Liver (tissue), 9 donors: Measurements from ENCODE around the gene ADK. TPM values are rescaled to one million over a fixed set of nuclear protein-coding genes. Genes with fewer than 3 reads are reported as not detected.

Source experiments
- DNase-seq: peaks from one replicate; pipeline ENCODE4 v3.0.0-alpha.2; 2017; ENCODE audit warnings: low spot score
- H3K27ac ChIP-seq, 2 donors: one replicate each; pipeline ENCODE4 v1.7.0; 2013; ENCODE audit warnings: inconsistent platforms in 2 of 2, low read length in 2 of 2, control low read depth in 1 of 2, low read depth in 1 of 2, mild to moderate bottlenecking in 1 of 2
- H3K27me3 ChIP-seq, 4 donors: one replicate each; pipeline versions ENCODE4 v1.6.1 to v1.7.0; 2013; ENCODE audit warnings: low read length in 3 of 4, inconsistent platforms in 1 of 4, mild to moderate bottlenecking in 1 of 4, moderate library complexity in 1 of 4; ENCODE audit not compliant: control insufficient read depth in 4 of 4, insufficient read depth in 4 of 4
- H3K36me3 ChIP-seq, 4 donors: one replicate each; pipeline versions ENCODE4 v1.6.1 to v1.7.0; 2013; ENCODE audit warnings: low read length in 3 of 4, mild to moderate bottlenecking in 3 of 4, low read depth in 1 of 4, moderate library complexity in 1 of 4; ENCODE audit not compliant: control insufficient read depth in 4 of 4, insufficient read depth in 3 of 4
- H3K4me1 ChIP-seq, 4 donors: one replicate each; pipeline versions ENCODE4 v1.6.1 to v1.7.0; 2013; ENCODE audit warnings: low read length in 3 of 4, mild to moderate bottlenecking in 3 of 4, moderate library complexity in 1 of 4; ENCODE audit not compliant: control insufficient read depth in 4 of 4, insufficient read depth in 4 of 4
- H3K4me3 ChIP-seq, 3 donors: one replicate each; pipeline versions ENCODE4 v1.6.1 to v1.7.0; 2013; ENCODE audit warnings: low read length in 3 of 3, control low read depth in 1 of 3, low read depth in 1 of 3, mild to moderate bottlenecking in 1 of 3
- H3K9ac ChIP-seq, 2 donors: one replicate each; pipeline ENCODE4 v1.7.0; 2013; ENCODE audit warnings: low read length in 2 of 2, mild to moderate bottlenecking in 2 of 2, moderate library complexity in 2 of 2, control low read depth in 1 of 2, low read depth in 1 of 2
- H3K9me3 ChIP-seq, 4 donors: one replicate each; pipeline versions ENCODE4 v1.6.1 to v1.7.0; 2013; ENCODE audit warnings: low read length in 3 of 4; ENCODE audit not compliant: control insufficient read depth in 4 of 4
- ATF3 ChIP-seq: IDR thresholded peaks from 2 replicates; pipeline ENCODE4 v1.6.1; 2016; ENCODE audit warnings: antibody characterized with exemption
- CTCF ChIP-seq: fragments of 150-350 bp; IDR thresholded peaks from 2 replicates; pipeline ENCODE4 v1.5.1; 2017; ENCODE audit warnings: improper control_type of control experiment, low read depth, low read length; ENCODE audit not compliant: missing input control
- EGR1 ChIP-seq, 2 donors: IDR thresholded peaks; 2 replicates each; pipeline ENCODE4 v1.6.1; 2016 to 2018; ENCODE audit warnings: antibody characterized with exemption in 2 of 2, low read depth in 2 of 2
- FOXA1 ChIP-seq: IDR thresholded peaks from 2 replicates; pipeline ENCODE4 v1.6.1; 2016; ENCODE audit warnings: antibody characterized with exemption
- FOXA2 ChIP-seq: IDR thresholded peaks from 2 replicates; pipeline ENCODE4 v1.6.1; 2016; ENCODE audit warnings: antibody characterized with exemption
- HNF4A ChIP-seq, 2 donors: conservative IDR thresholded peaks; 2 replicates each; pipeline ENCODE4 v1.6.1; 2016; ENCODE audit warnings: antibody characterized with exemption in 2 of 2, mild to moderate bottlenecking in 2 of 2
- HNF4G ChIP-seq: IDR thresholded peaks from 2 replicates; pipeline ENCODE4 v1.6.1; 2016; ENCODE audit warnings: antibody characterized with exemption
- JUND ChIP-seq, 2 donors: IDR thresholded peaks; 2 replicates each; pipeline ENCODE4 v1.6.1; 2016; ENCODE audit warnings: antibody characterized with exemption in 2 of 2
- MAX ChIP-seq: IDR thresholded peaks from 2 replicates; pipeline ENCODE4 v1.6.1; 2016; ENCODE audit warnings: antibody characterized with exemption
- RAD21 ChIP-seq, 2 donors: IDR thresholded peaks; 2 replicates each; pipeline ENCODE4 v1.6.1; 2016; ENCODE audit warnings: antibody characterized with exemption in 2 of 2, mild to moderate bottlenecking in 2 of 2
- REST ChIP-seq: IDR thresholded peaks from 2 replicates; pipeline ENCODE4 v1.6.1; 2016; ENCODE audit warnings: antibody characterized with exemption, mild to moderate bottlenecking
- RXRA ChIP-seq, 2 donors: IDR thresholded peaks; 2 replicates each; pipeline ENCODE4 v1.6.1; 2017 to 2018; ENCODE audit warnings: antibody characterized with exemption in 2 of 2, mild to moderate bottlenecking in 1 of 2
- SP1 ChIP-seq: IDR thresholded peaks from 2 replicates; pipeline ENCODE4 v1.6.1; 2018; ENCODE audit warnings: antibody characterized with exemption, mild to moderate bottlenecking
- TAF1 ChIP-seq: conservative IDR thresholded peaks from 2 replicates; pipeline ENCODE4 v1.6.1; 2016; ENCODE audit warnings: antibody characterized with exemption, mild to moderate bottlenecking
- YY1 ChIP-seq: IDR thresholded peaks from 2 replicates; pipeline ENCODE4 v1.6.1; 2016; ENCODE audit warnings: antibody characterized with exemption, mild to moderate bottlenecking
- ZBTB33 ChIP-seq: IDR thresholded peaks from 2 replicates; pipeline ENCODE4 v1.6.1; 2016; ENCODE audit warnings: antibody characterized with exemption
- WGBS: extraction: QIAGEN DNeasy Blood & Tissue Kit; methylation state at CpG from one replicate; pipeline ENCODE4 v1.1.7; 2013; 5-methylcytosine and 5-hydroxymethylcytosine counted together
- polyA plus RNA-seq, 2 donors: library from polyadenylated mRNA; stranded (reverse) in 1 of 2; unstranded in 1 of 2; fragments of 200-250 nt in 1 of 2; fragments of >200 nt in 1 of 2; fragmentation: Nextera tagmentation in 1 of 2; extraction: Ambion mirVana in 1 of 2; gene quantifications; one replicate each; pipeline versions ENCODE4 v1.2.1 to v1.2.3, GENCODE V29; 2013 to 2015
- total RNA-seq, 2 donors: library from RNA; depleted of rRNA; stranded (reverse); fragments of >200 nt; gene quantifications; one replicate each; pipeline ENCODE4 v1.2.3, GENCODE V29; 2014
- donor health status: healthy.
- donor health status: healthy.
- donor health status: healthy.
- donor health status: healthy.
- donor health status: healthy.

Gene ADK
- total and polyA plus RNA-seq, 4 donors = 18.0 to 110 (median 65.5) TPM

- Histone ChIP-seq H3K27me3 (no peaks in the 10 kb centered on the region), H3K9ac (no peak overlapping the region), H3K36me3 (no peaks in the 10 kb centered on the region), H3K27ac (peak overlapping the region; percentile 66 to 77), H3K4me3 (no peak overlapping the region), H3K9me3 (no peaks in the 10 kb centered on the region), H3K4me1 (peaks cover 4 to 38% (median 22%) of the 10 kb centered on the region in 4 donors)
- WGBS = 27% methylated on average over 3 of the region's 3 CpGs
- DNase-seq = no peak
- TF ChIP-seq HNF4A (conservative IDR thresholded peaks at IDR 0.05) (peak; percentile 98), RXRA (IDR thresholded peaks at IDR 0.05) (peak; percentile 61 to 69), TAF1 (no peak), FOXA2 (peak; percentile 53), EGR1 (IDR thresholded peaks at IDR 0.05; ENCODE audit: low read depth in 2 of 2) (peak in 1 of 2 donors; percentile 87), HNF4G (peak; percentile 87), ATF3 (peak; percentile 88), YY1 (peak; percentile 78), FOXA1 (peak; percentile 18), RAD21 (IDR thresholded peaks at IDR 0.05) (peak; percentile 35 to 50), MAX (peak; percentile 45), JUND (IDR thresholded peaks at IDR 0.05) (peak; percentile 94 to 97), ZBTB33 (no peak), REST (peak; percentile 76), CTCF (no peak), SP1 (peak; percentile 92)
Measured at GRCh38 chr10:74174521-74174920, 23.5 kb downstream of the ADK start.
